DOHH2 (cell line): Measurements from ENCODE around the gene NOS3.
A peak's percentile ranks its signal among the peaks of the same experiment; 100 is the strongest.

Experiments used
- H3F3A ChIP-seq: fragments of 200-600 bp; sonication (generic), shearing (Covaris generic); 2 replicates; pipeline ENCODE4 v1.6.0; 2016; ENCODE audit warnings: antibody characterized with exemption, mild to moderate bottlenecking; ENCODE audit not compliant: control insufficient read depth, insufficient read depth
- H3K27ac ChIP-seq: fragments of 200-600 bp; sonication (generic); 2 replicates; pipeline ENCODE4 v1.5.1; 2014; ENCODE audit warnings: low read depth, mild to moderate bottlenecking, low read length, moderate library complexity
- H3K27me3 ChIP-seq: fragments of 200-600 bp; sonication (generic); 2 replicates; pipeline ENCODE4 v1.6.1; 2014; ENCODE audit warnings: mild to moderate bottlenecking, low read length, mixed read lengths; ENCODE audit not compliant: control insufficient read depth
- H3K36me3 ChIP-seq: fragments of 200-600 bp; sonication (generic); 2 replicates; pipeline ENCODE4 v1.6.1; 2014; ENCODE audit warnings: mild to moderate bottlenecking, low read length, moderate library complexity, mixed read lengths; ENCODE audit not compliant: control insufficient read depth
- H3K4me1 ChIP-seq: fragments of 200-600 bp; sonication (generic); 2 replicates; pipeline ENCODE4 v1.6.1; 2014; ENCODE audit warnings: mild to moderate bottlenecking, low read length, mixed read lengths; ENCODE audit not compliant: control insufficient read depth
- H3K4me2 ChIP-seq: fragments of 200-600 bp; sonication (generic); 2 replicates; pipeline ENCODE4 v1.6.0; 2014; ENCODE audit warnings: mild to moderate bottlenecking, low read length, moderate library complexity
- H3K4me3 ChIP-seq: fragments of 200-600 bp; sonication (generic); 2 replicates; pipeline ENCODE4 v1.5.1; 2014; ENCODE audit warnings: mild to moderate bottlenecking, low read length, mixed read lengths
- H3K79me2 ChIP-seq: fragments of 200-600 bp; sonication (generic); 2 replicates; pipeline ENCODE4 v1.6.1; 2014; ENCODE audit warnings: mild to moderate bottlenecking, low read length, mixed read lengths; ENCODE audit not compliant: control insufficient read depth
- H3K9me2 ChIP-seq: fragments of 200-600 bp; sonication (generic); replicated peaks from 2 replicates; pipeline ENCODE4 v1.6.1; 2014; ENCODE audit warnings: mild to moderate bottlenecking, low read length, mixed read lengths; ENCODE audit not compliant: control insufficient read depth
- H3K9me3 ChIP-seq: fragments of 200-600 bp; sonication (generic); 2 replicates; pipeline ENCODE4 v1.6.1; 2014; ENCODE audit warnings: antibody characterized with exemption, low read length, mixed read lengths; ENCODE audit not compliant: control insufficient read depth, insufficient read depth
- H4K20me1 ChIP-seq: fragments of 200-600 bp; sonication (generic); 2 replicates; pipeline ENCODE4 v1.6.0; 2014; ENCODE audit warnings: low read depth, mild to moderate bottlenecking, antibody characterized with exemption, low read length, moderate library complexity; ENCODE audit not compliant: control insufficient read depth, insufficient read depth
- EZH2phosphoT487 ChIP-seq: fragments of 200-600 bp; sonication (generic); IDR thresholded peaks from 2 replicates; pipeline ENCODE4 v1.6.1; 2017; ENCODE audit warnings: borderline replicate concordance, mild to moderate bottlenecking, antibody characterized with exemption, low read length, moderate library complexity, mixed read lengths
- TF ChIP-seq, protein P1 (sequence below): fragments of 200-600 bp; sonication (generic); IDR thresholded peaks from one replicate; pipeline ENCODE4 v1.5.1; 2014; ENCODE audit warnings: antibody characterized with exemption, mild to moderate bottlenecking, low read depth, low read length; ENCODE audit not compliant: poor library complexity, severe bottlenecking

NOS3 gene

GRCh38 chr7:151013733-151014497 is 23.1 kb downstream of the NOS3 start:
- Histone ChIP-seq H3K36me3 (no peaks in the 10 kb centered on the region), H3K4me3 (peak overlapping the region; percentile 76), H4K20me1 (no peaks in the 10 kb centered on the region), H3K27ac (no peak overlapping the region), H3K9me3 (no peaks in the 10 kb centered on the region), H3K9me2 (no peaks in the 10 kb centered on the region), H3F3A (peaks cover 6% of the 10 kb centered on the region; the same call in 1 of the 2 replicates), H3K4me1 (peaks cover 49% of the 10 kb centered on the region), H3K27me3 (no peaks in the 10 kb centered on the region), H3K4me2 (peak overlapping the region; percentile 90), H3K79me2 (no peaks in the 10 kb centered on the region)
- TF ChIP-seq EZH2phosphoT487: no peak
- TF ChIP-seq, protein P1, sequence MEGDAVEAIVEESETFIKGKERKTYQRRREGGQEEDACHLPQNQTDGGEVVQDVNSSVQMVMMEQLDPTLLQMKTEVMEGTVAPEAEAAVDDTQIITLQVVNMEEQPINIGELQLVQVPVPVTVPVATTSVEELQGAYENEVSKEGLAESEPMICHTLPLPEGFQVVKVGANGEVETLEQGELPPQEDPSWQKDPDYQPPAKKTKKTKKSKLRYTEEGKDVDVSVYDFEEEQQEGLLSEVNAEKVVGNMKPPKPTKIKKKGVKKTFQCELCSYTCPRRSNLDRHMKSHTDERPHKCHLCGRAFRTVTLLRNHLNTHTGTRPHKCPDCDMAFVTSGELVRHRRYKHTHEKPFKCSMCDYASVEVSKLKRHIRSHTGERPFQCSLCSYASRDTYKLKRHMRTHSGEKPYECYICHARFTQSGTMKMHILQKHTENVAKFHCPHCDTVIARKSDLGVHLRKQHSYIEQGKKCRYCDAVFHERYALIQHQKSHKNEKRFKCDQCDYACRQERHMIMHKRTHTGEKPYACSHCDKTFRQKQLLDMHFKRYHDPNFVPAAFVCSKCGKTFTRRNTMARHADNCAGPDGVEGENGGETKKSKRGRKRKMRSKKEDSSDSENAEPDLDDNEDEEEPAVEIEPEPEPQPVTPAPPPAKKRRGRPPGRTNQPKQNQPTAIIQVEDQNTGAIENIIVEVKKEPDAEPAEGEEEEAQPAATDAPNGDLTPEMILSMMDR: no peak

- H3K4me1 ChIP-seq: peaks cover 43% of the 10 kb centered on the region
- peaks cover 7% of the 10 kb centered on the region for H3K27me3 ChIP-seq
- peak overlapping the region; percentile 90 for H3K4me2 ChIP-seq
- H3K36me3 ChIP-seq: no peaks in the 10 kb centered on the region
- no peak for TF ChIP-seq EZH2phosphoT487
- TF ChIP-seq, protein P1: no peak
- H3K9me2 ChIP-seq: no peaks in the 10 kb centered on the region
- no peak overlapping the region for H3K27ac ChIP-seq
- peaks cover 6% of the 10 kb centered on the region; the same call in 1 of the 2 replicates for H3F3A ChIP-seq
- no peaks in the 10 kb centered on the region for H3K79me2 ChIP-seq
- no peak overlapping the region for H3K4me3 ChIP-seq
- H3K9me3 ChIP-seq: no peaks in the 10 kb centered on the region
- H4K20me1 ChIP-seq: no peaks in the 10 kb centered on the region
These were observed 24.1 kb downstream of the NOS3 start for GRCh38 chr7:151014950-151015349.

GRCh38 chr7:151015967-151016366 is 25.1 kb downstream of the NOS3 start:
- Histone ChIP-seq H3K9me2 (no peaks in the 10 kb centered on the region), H3K79me2 (no peaks in the 10 kb centered on the region), H3K9me3 (no peaks in the 10 kb centered on the region), H3K27me3 (peaks cover 17% of the 10 kb centered on the region), H3K4me2 (no peak overlapping the region), H3F3A (peaks cover 6% of the 10 kb centered on the region; the same call in 1 of the 2 replicates), H3K4me1 (peaks cover 43% of the 10 kb centered on the region), H4K20me1 (no peaks in the 10 kb centered on the region), H3K36me3 (no peaks in the 10 kb centered on the region), H3K27ac (no peak overlapping the region), H3K4me3 (no peak overlapping the region)
- TF ChIP-seq, protein P1: no peak
- TF ChIP-seq EZH2phosphoT487: no peak
